ENCODE measurements around the gene FAM168A.

DNA sequence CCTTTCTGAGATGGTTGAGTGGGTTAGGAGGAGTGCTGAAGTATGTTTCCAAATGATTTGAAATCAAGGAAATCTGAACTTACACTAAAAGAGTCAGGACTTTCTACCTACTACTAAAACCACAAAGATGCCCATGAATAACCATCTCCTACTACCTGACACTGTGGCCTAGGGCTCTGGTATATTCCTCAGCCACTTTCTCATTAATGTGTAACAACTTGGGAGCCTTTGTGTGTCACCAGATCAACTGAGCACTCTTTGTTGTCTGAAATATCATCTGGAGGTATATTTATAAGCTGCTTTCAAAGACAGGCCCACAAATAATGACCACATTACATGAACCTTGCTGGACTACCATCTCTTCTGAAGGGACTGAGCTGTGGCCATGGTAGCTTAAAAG is 177.8 kb downstream of the FAM168A start:
- TF ChIP-seq, protein P1, sequence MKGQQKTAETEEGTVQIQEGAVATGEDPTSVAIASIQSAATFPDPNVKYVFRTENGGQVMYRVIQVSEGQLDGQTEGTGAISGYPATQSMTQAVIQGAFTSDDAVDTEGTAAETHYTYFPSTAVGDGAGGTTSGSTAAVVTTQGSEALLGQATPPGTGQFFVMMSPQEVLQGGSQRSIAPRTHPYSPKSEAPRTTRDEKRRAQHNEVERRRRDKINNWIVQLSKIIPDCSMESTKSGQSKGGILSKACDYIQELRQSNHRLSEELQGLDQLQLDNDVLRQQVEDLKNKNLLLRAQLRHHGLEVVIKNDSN (CRISPR knock-in tag; IDR thresholded peaks at IDR 0.05) = no peak
- TF ChIP-seq, protein P2, sequence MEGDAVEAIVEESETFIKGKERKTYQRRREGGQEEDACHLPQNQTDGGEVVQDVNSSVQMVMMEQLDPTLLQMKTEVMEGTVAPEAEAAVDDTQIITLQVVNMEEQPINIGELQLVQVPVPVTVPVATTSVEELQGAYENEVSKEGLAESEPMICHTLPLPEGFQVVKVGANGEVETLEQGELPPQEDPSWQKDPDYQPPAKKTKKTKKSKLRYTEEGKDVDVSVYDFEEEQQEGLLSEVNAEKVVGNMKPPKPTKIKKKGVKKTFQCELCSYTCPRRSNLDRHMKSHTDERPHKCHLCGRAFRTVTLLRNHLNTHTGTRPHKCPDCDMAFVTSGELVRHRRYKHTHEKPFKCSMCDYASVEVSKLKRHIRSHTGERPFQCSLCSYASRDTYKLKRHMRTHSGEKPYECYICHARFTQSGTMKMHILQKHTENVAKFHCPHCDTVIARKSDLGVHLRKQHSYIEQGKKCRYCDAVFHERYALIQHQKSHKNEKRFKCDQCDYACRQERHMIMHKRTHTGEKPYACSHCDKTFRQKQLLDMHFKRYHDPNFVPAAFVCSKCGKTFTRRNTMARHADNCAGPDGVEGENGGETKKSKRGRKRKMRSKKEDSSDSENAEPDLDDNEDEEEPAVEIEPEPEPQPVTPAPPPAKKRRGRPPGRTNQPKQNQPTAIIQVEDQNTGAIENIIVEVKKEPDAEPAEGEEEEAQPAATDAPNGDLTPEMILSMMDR (IDR thresholded peaks at IDR 0.05) = no peak
